Stimulated activated CD4-positive, alpha-beta T cell treated with anti-CD3 and anti-CD28 coated beads, Interleukin-1b, Interleukin-23, amount 100 ng/mL, for 48 hours (primary cell): ENCODE data around the gene ATL2.
A peak's percentile ranks its signal among the peaks of the same experiment; 100 is the strongest.
"Not testable (repeated sequence)": the region's sequence is repeated elsewhere in the genome, so short reads cannot be mapped to it uniquely, and the experiment has no call there.

ENCODE experiments used
- DNase-seq: peaks from one replicate; pipeline ENCODE4 v3.0.0-alpha.2; 2020

Gene ATL2

GRCh38 chr2:38377050-38377828, at the start of gene ATL2:
ATL2 (minus strand) TSS chr2:38377273; CDS start chr2:38377260, 13 bp downstream.
- DNase-seq = peak; percentile 94

GRCh38 chr2:38423763-38424162, 46.7 kb upstream of the ATL2 start:
- DNase-seq = no peak

DNA sequence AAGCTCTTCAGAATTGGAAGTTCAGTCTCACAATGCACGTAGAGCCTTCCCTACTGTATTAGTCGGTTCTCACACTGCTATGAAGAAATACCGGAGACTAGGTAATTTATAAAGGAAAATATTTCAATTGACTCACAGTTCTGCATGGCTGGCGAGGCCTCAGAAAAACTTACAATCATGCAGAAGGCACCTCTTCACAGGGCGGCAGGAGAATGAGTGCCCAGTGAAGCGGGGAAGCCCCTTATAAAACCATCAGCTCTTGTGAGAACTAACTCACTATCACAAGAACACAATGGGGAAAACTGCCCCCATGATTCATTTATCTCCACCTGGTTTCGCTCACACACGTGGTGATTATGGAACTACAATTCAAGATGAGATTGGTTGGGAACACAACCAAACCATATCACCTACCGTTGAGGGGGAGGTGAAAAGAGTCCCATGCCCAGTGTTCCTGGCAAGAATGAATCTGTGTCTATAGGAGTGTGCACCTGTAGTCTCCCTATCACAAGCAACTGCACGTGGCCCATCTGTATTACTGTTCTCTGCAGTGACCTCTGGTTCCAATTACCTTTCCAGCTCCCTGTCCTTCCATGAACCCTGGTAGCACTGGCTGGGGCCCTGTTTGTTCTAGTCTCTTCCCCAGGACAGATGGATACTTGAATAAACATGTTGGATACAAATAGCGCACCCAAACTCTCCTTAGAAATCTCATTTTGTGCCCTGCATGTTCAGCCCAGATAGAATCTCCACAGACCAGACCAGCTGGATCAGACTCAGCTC, 44.4 kb upstream of the ATL2 start:
- DNase-seq = no peak

DNA sequence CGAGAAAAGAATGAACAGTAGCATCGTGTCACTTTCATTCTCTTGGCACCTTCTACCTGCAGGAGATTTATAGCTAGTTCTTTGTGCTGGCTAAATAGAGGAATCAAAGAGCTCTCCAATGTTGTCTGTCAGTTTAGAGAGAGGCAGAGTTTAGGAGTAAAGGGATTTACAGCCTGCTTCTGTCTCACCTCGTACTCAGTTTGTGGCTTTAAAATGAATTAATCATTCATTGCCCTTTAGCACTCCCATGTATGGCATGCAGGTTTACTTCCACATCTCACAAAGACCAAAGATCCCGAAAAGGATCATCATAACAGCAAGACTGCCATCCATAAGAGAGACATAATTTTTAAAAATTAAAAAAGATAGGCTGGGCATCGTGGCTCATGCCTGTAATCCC, 42.4 kb upstream of the ATL2 start:
- DNase-seq = no peak

DNA sequence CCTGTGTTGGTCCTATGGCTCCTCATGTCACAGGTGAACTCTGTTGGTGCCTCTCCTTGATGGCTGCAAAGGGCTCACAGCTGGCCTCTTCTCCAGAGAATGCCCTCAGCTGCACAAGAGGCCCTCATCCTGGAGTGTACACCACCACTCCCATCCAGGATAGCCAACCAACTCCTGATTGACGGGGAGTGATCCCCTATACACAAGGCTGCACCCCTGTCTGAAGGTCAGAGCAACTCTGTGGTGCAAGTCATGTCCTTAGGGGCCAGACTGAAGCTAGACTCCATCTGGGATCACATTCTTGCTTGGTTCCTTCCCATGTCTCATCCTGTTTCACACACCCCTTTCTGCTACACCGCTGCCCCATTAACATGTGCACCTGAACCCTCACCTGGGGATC, 41.7 kb upstream of the ATL2 start:
- DNase-seq = no peak

DNA sequence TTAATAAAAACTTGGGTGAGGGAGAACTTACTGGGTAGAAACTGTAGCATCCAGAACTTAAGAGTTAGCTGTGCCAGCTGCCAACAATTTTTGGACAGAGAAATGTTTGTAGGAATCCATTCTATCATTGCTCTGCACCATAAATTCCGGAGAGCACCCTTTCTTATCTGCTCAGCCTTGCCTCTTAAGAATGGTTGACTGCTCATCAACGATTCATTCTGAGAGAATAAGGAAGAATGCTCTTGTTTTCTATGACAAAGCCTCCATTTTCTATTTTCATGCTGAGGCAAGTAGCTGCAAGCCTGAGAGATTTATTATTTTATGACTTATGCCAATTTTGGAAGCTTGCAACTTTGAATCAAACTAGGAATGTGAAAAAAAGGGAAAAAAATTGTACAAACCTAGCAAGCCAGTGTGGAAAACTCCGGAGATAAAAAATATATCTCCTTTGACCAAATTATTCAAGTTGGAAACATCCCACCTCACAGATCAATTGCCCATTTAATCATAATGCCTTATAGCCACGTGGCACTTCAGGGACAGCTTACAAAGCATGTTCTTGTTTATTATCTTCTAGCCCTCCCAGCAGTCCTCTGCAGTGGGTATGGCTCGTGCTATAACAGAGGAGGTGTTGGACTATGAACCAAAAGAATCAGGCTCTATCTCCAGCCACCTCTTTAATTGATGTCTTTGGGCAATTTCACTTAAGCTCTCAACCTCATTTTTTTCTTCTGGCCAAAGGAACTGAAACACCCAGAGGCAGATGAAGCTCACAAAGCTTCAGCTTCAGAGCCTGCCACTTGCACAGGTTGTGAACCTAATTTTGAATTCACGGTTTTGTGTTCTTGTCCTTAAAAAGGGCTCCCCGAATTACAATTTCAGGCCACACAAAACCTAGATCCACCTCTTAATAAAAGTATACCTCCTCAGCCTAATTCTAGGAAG, 40.9 kb upstream of the ATL2 start:
- no peak for DNase-seq

DNA sequence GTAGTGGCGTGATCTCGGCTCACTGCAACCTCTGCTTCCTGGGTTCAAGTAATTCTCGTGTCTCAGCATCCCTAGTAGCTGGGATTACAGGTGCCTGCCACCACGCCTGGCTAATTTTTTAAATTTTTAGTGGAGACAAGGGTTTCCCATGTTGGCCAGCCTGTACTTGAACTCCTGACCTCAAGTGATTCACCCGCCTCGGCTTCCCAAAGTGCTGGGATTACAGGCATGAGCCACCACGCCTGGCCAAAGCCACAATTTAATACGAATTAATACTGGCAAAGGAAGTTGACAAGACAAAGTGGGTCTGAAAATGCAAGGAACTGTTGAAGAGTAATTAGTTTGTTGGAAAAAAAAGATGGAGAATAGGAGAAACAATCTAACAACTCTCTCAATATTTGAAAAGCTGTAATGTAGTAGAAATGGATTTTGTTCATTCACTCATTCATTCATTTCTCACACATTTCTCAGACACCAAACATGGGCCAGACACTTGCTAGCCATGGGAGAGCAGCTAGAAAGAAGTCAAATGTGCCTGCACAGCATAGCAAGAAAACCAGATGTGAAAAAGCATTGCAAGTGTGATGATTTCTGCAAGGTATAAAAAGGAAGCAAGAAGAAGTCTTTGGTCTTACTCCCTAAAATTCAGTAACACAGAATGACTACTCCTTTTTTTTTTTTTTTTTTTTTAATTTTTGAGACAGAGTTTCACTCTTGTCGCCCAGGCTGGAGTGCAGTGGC, 39.4 kb upstream of the ATL2 start:
- DNase-seq = no peak

DNA sequence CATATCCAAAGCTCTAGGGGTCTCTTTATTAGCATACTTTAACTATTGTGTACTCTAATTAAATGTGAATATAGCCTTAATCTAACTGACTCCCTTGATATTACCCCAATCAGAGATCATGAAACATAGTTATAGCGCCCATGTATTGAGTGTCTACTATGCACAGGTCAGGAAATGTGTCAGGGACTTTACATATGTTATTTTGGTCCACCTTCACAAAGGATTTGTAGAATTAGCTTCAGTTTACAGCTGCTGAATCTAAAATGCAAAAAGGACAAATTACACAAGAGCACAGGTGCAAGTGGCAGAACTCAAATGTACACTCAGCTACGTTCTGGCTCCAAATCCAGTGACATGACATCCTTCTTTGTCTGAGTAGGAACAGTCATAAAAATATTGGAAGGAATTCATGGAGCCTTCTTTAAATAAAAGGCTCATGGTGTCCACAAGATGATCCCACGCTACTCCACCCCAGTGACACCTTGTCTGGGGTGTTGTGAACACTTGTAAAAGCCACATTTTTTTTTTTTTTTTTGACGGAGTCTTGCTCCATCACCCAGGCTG, 38.7 kb upstream of the ATL2 start:
- DNase-seq = no peak

DNA sequence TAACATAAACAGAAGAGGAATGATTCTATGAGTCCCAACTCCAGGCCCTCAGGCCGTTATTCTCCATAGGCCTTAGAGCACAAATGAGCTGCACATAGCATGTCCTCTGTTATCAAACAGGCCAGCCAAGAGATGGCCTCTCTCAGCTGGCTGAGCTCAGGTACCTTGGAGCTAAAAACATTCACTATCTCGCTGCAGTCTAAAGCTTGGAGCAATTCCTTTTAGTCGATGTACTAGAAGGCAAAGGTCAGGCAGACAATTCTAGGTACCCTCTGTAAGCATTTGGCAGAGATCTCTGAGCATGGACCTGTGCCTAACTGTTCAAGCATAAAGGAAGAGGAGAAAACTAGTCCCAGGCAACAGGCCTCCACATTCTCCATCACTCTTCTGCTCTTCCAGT, 38.0 kb upstream of the ATL2 start:
- no peak for DNase-seq

- DNase-seq = not testable (repeated sequence)
These were observed 35.3 kb upstream of the ATL2 start for GRCh38 chr2:38412235-38412871.

DNA sequence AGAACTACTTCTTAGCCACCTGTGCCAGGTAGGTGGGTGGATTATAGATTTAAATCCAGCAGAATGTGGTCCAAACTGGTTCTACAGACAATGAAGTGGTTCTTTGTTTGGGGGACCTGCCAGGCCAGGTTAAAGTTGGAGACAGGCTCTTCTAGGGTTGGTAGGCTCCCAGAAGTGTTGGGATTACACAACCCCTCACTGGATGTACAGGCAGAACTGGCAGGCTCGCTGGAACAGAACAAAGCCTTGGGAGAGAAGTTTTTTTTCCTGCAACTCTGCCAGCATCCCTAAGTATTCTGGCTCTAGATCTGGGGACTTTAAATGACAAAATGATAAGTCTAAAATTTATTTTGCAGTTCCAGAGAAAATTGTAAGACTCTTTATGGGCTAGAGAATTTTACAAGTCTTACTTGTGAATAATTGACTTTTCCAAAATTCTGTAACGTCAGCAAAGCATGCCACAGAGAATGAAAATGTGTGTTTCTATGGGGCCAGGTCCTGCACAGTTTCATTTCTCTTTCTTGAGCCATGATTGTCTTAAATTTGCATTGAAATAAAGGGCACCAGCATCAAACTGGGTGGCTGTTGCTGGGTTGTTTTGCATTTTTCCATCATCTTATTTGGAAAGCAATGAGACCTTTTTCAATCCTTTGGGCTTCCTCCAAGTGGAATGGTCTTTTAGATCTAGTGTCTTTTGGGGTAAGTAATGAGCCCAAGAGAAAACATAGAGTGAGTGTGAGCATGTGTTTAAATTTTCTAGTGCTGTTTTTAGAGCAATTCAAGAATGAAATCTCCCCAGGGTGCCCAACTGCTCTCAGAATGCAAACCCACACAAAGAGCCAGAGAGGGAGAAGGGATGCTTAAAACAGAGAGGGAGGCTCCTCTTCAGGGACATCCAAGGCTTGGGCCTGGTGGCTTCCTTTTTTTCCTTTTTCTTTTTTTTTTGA, 32.4 kb upstream of the ATL2 start:
- no peak for DNase-seq

DNA sequence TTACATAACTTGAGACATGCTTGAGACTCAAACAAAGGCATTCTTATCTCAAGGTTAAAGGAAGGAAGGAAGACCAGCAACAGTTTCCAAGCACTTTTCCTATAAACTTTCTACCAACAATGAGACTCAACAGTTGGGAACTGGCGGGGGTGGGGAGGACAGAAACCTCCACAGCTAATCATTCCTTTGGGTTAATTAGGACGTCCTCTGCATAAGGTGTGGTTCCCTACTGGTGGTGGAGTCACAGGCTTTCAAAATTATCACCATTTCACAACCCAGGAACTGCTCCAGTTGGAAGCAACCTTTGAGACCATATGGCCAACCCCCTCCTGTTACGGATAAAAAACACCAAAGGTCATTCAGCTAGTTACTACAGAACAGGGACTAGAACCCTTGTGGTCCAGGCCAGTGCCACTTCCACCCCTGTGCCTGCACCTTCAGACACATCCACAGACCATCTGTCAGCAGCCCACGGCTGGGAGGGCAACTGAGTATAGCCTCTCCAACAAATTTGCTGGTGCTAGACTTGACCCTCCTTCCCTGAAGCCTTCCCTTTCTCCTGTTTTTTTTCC, 30.1 kb upstream of the ATL2 start:
- DNase-seq = no peak

DNA sequence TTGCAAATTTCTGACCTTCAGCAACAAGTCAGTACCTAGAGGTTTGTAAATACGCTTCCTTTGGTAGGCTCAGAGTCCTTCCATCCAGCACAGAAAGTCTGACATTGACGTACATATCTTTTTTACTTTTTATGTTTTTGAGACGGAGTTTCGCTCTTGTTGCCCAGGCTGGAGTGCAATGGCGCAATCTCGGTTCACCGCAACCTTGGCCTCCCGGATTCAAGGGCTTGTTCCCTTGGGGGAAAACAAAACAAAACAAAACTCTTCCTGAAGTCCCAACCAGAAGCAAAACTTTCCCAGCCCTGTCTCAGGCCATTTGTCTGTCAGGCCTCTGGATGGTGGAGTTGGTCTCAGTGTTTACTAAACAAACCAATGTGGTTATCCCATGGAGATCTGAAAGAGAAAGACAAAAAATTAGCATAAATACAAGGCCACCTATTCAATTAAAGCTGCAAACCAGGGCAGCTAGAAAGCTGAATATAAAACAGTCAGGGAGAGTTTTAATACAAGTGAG, 29.6 kb upstream of the ATL2 start:
- DNase-seq = no peak

DNA sequence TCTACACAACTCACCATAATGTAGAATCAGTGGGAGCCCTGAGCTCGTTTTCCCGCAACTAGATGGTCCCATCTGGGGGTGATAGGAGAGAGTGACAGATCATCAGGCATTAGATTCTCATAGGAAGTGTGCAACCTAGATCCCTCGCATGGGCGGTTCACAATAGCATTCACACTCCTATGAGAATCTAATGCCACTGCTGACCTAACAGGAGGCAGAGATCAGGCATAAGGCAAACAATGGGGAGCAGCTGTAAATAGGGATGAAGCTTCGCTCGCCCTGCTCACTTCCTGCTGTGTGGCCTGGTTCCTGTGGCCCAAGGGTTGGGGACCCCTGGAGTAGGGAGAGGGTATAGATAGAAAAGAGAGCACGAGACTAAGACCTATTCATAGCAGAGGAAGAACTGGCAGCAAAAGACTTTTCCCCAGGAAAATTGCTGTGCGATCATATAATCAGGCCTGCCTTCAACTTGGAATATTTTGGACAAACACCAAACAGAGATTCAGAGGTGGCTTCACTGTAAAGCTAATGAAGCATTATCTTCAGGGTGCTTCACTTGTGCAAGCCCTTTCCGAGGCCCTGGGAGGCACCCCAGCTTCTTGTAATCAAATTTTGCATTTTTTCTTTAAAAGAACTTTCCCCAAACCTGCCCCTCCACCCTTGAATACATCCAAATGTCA, 29.0 kb upstream of the ATL2 start:
- DNase-seq = no peak

GRCh38 chr2:38400513-38400912, 23.4 kb upstream of the ATL2 start:
- no peak for DNase-seq

DNA sequence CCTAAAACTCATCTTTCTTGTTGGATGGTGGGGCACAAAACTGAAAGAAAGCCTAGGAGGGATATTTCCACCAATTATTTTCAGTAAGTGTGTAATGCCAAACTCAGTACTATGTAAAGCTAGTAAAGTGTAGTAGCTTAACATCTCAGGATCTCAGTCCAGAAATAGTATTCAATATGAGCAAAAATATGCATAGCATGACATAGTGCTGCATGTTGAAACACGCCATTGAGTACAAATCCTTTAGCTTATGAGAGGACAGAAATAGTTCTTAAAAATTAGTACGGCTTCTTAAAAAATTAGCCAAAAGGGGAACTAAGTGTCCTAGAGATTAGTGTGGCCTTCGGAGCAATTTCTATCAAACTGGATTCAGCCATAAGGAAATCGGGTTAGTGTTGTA, 21.7 kb upstream of the ATL2 start:
- DNase-seq = no peak

DNA sequence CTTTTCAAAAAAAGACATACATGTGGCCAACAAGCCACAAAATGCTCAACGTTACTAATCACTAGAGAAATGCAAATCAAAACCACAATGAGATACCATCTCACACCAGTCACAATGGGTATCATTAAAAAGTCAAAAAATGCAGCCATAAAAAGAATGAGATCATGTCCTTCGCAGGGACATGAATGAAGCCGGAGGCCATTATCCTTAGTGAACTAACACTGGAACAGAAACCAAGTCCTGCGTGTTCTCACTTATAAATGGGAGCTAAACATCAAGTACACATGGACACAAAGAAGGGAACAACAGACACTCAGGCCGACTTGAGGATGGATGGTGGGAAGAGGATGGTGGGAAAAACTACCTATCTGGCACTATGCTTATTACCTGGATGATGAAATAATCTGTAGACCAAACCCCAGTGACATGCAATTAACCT, 17.8 kb upstream of the ATL2 start:
- DNase-seq = no peak

DNA sequence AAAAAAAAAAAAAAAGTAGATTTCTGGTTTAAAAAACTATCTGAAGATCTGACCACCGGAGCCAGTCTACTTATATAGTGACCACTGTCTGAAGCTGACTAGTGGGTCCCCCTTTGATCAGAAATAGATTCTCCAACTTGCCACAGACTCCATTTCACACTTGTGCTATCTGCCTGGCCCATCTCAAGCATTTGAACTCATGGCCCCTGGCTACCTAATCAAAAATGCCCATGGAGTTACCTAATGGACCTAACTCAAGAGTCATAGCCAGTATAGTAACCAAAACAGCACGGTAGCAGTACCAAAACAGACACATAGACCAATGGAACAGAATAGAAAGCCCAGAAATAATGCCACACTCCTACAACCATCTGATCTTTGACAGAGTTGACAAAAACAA, 17.0 kb upstream of the ATL2 start:
- DNase-seq = no peak

DNA sequence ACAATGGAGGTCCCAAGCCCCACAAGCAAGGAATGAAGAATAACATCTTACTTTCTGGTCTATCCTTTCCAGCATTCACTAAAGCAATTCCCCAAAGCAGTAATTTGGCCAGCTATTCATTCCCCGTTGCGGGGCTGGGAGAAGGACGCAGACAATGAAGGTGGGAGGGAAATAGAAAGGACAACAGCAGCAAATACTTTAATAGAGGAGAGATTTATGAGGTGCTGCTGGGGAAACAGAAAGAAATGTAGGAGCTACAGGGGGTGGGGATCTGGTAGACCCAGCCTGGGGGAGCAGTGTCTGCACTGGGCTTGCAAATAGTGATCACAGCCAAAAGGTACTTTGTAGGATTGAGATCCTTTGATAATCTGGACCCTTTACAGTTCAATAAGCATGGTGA, 13.9 kb upstream of the ATL2 start:
- no peak for DNase-seq
